Muscle of arm (tissue), 12 donors: ENCODE results near the gene KCNIP4. TPM values are rescaled to one million over a fixed set of nuclear protein-coding genes. Genes with fewer than 3 reads are reported as not detected.

Experiments
- DNase-seq: peaks from one replicate; pipeline ENCODE4 v3.0.0-alpha.2; 2013
- polyA plus RNA-seq, 12 donors: library from polyadenylated mRNA; unstranded; fragments of 120-200 nt; gene quantifications; one replicate each; pipeline ENCODE4 v1.2.1, GENCODE V29; 2013; ENCODE audit not compliant: insufficient read length in 12 of 12

Gene KCNIP4
- polyA plus RNA-seq, 12 donors, result 1.3 to 3.3 (median 2.2) TPM; not detected in 2

DNA sequence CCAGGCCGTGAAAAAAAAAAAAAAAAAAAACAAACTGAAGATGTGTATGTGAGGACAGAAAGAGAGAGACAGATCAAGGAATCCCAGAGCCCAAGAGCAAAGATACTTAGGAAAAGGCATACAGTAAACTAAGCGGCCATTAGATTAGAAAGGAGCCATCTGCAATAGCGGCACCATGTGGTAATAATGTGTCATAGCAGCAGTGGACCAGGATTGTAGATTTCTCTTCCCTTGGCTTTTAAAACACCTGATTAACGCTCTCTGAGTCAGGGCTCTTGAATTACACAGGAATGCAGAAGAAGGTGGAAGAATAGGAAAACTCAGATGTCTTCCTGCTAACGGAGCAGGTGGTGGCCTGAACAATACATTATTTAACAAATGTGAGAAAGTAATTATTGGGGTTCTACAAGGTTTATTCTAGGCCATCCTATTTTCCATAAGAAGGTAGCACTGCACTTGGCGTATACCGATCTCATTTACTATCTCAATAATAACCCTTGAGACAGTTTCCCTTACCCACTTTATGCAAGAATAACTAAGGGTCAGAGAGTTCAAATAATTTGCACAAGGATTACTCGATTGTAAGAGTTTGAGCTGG, 182.7 kb downstream of the KCNIP4 start:
- DNase-seq, result peak; percentile 29

GRCh38 chr4:21763855-21764254, 184.7 kb downstream of the KCNIP4 start:
- DNase-seq, result no peak

DNA sequence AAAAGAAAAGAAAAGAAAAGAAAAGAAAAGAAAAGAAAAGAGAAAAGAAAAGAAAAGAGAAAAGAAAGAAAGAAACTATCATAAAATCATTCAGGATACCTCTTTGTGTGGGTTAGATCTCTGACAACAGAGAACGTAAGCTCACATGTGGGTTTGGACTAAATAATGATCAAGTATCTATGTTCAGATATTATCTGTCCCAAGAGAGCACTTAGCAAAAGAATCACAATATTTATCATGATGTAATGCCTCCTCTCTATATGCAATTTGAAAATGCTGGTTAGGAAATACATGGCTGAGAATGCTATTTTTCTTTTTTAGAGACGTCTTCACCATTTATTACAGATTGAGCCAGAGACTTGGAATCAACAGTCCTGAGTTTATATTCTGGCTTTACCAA, 191.3 kb downstream of the KCNIP4 start:
- DNase-seq, result no peak

GRCh38 chr4:21753084-21753760, 195.3 kb downstream of the KCNIP4 start:
- DNase-seq, result no peak

GRCh38 chr4:21752616-21753015, 196.0 kb downstream of the KCNIP4 start:
- no peak for DNase-seq

DNA sequence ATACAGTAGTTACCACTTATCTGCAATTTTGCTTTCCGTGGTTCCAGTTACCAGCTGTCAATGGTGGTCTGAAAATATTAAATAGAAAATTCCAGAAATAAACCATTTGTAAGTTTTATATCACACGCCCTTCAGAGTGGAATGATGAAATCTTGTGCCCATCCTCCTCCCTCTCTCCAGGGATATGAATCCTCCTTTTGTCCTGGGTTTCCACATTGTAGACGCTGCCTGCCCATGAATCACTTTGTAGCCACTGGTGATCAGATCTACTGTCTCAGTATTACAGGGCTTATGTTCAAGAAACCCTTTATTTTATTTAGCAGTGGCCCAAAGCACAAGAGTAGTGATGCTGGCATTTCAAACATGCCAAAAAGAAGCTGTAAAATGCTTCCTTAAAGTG, 198.6 kb downstream of the KCNIP4 start:
- DNase-seq, result no peak

GRCh38 chr4:21749412-21749811, 199.2 kb downstream of the KCNIP4 start:
- no peak for DNase-seq

DNA sequence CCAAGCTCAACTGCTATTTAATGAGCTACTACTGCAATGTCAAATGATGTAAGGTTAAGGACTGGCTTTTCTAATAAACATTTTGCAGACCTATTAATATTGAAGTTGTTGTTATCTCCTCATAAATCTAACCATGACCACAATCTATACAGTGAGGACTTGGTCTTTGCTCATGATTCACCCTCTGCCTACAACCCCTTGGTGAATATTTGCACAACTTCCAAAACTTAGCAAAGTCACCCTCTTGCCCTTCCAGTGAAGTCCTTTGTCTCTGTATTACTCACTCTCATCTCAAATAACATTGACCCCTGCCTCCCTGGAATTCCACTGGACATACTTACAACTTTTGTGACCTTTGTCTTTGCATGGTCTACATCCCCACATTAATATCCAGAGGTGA, 204.5 kb downstream of the KCNIP4 start:
- DNase-seq, result no peak

GRCh38 chr4:21742326-21742725, 206.2 kb downstream of the KCNIP4 start:
- DNase-seq, result no peak

DNA sequence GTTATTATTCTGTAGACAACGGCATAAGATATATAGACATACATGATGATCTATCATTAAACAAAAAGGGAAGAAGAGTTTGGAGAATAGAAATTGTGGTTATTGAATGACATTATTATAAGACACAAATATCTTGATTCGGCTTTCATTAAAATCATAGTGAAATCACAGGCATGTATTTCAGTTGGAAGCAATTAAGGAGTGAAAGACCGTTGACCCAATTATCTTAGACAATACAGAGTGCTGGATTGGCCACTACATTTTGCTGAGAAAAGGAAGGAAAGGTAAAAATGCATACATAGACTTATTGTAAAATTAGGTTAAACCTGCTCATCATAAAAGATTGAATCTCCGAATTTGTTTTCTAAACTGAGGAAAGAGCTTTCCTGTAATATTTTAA, 209.8 kb downstream of the KCNIP4 start:
- no peak for DNase-seq

GRCh38 chr4:21735866-21736265, 212.7 kb downstream of the KCNIP4 start:
- DNase-seq, result no peak

DNA sequence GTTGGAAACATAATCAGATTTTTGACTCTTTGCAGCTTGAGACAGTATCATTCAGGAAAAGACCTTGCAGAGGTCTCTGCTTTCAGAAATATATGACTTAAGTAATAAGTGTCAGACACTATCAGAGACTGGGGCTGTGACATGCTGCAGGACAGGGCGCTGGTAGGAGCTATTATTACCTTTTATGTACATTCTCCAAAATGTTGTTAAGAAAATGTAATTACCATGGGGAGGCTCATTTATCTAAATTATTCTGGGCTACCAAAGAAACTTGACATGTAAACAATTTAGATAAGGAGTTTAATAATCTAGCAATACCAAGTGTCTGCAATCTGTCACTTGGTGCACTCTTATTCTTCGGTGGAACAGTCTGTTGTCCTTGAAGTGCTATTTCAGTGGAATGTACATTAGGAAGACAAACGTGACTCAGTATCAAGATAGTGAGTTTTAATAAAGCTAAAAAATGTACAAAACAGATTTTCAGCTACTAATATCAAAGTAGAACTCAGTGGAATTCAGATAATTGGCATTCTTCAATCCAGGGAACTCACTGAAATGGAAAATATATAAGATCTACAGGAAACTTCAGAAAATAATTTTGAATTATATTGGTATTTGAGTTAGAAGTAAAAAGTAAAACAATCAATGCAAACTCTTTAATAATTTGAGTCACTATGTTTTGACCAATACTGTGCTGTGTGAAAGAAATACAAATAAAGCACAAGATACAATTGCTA, 214.5 kb downstream of the KCNIP4 start:
- no peak for DNase-seq

DNA sequence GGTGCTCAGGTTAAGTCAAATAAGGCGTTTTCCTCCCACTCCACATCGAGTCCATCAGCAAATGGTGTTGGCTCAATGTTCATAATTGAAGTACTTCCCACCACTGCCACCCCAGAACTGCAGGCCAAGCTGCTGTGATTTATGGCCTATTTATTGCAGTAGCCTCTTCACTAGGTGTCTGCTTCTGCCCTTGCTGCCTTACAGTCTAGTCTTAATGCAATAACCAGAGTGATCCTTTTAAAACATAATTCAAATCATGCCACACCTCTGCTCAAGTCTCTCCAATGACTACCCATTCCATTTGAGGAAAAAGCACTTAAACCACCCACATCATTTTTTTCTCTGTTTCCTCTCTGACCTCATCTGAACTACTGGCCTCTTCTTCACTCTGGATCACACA, 220.3 kb downstream of the KCNIP4 start:
- no peak for DNase-seq

DNA sequence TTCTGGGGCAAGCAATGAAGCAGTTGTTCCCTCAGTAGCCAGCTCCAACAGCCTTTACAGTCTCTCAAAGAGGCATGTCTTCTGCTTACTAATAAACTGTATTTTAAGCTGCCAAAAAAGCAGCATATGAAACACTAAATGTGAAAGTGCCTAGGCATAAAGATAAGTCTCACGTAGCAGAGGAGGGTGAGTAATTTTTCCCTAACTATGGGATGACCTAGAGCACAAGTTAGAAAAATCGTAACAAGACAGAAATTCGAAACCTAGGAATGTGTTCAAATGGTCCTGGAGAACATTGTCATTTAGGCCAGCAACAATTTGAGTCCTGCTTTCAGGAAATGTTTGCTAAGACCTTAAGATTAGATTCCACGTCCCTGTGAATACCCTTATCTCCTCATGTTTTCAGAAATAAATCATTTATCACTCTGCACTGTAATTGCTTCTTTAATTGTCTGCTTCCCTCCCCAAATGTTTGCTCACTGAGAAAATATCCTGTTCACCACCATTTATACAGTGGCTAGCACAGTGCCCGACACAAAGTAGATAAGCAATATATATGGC, 222.2 kb downstream of the KCNIP4 start:
- DNase-seq, result no peak

- no peak for DNase-seq
Measured at GRCh38 chr4:21722157-21722839, 226.3 kb downstream of the KCNIP4 start.

- no peak for DNase-seq
Measured at GRCh38 chr4:21716531-21716930, 232.0 kb downstream of the KCNIP4 start.

GRCh38 chr4:21710179-21710835, 238.3 kb downstream of the KCNIP4 start:
- DNase-seq, result no peak

- no peak for DNase-seq
Measured at GRCh38 chr4:21709761-21710160, 238.8 kb downstream of the KCNIP4 start.

DNA sequence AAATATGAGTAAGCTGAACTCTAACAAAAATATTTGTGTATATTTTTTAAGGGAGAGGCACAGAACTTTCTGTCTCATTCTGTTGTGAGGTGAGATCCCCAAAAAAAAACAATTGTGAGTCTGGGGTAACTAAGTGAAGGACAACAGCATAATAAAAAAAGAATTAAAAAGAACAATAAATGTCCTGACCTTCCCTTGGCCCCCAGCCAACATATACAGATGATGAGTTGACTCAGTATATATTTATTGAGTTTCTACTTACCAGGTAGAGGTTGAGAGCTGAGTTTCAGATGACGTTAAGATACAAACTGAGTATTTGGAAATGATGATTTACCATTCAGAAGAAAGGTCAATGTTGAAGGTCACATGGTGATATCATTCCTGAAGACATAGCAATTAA, 239.5 kb downstream of the KCNIP4 start:
- DNase-seq, result no peak

DNA sequence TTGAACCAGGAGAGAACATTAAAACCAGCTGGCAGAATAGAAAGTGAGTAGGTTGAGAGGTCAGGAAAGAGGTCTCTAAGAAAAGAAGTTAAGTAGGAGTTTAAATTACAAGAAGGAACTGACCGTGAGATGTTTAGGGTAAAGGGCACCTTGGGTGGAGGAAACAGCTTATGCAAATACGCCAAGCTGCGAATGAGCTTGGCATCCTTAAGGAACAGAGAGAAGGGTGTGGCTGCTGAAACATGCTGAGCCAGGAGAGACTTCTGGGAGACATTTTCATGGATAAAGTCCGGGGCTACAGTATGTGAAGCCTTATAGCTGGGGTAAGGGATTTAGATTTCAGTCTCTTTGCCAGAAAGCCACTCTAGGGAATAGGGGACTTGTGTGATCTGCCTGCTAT, 249.1 kb downstream of the KCNIP4 start:
- no peak for DNase-seq

DNA sequence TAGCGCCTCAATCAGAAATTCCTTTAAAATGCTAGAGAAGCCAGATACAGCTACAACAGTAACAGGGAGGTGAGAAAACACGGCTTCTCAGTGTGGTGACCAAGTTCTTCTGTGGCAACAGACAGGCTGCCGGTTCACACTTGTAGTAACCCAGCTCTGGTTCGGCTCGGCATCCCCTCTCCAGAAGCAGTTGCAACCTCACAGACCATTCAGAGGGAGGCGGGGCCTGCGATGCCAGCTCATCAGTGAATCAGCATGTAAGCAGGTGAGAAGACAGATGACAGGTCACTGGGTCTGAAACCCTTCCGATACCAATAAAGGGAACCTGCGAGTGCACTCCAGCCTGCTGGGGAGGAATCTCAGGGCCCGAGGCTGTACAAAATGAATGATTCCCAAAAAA, 251.0 kb downstream of the KCNIP4 start:
- DNase-seq, result no peak

GRCh38 chr4:21695141-21695540, 253.4 kb downstream of the KCNIP4 start:
- no peak for DNase-seq
